HG02852 (cell line): Measurements from ENCODE around the gene RAP1GAP2.
"Not testable (repeated sequence)": the region's sequence is repeated elsewhere in the genome, so short reads cannot be mapped to it uniquely, and the experiment has no call there.

Experiments
- ATAC-seq: cut with Tn5 transposase; IDR thresholded peaks from one replicate; pipeline ENCODE4 v1.9.1; 2021; ENCODE audit warnings: mild to moderate bottlenecking, moderate library complexity; ENCODE audit not compliant: unreplicated experiment

RAP1GAP2 gene

GRCh38 chr17:2814049-2814448, 17.8 kb downstream of the RAP1GAP2 start:
- no peak for ATAC-seq

GRCh38 chr17:2814481-2815341, 18.5 kb downstream of the RAP1GAP2 start:
- ATAC-seq, result no peak

DNA sequence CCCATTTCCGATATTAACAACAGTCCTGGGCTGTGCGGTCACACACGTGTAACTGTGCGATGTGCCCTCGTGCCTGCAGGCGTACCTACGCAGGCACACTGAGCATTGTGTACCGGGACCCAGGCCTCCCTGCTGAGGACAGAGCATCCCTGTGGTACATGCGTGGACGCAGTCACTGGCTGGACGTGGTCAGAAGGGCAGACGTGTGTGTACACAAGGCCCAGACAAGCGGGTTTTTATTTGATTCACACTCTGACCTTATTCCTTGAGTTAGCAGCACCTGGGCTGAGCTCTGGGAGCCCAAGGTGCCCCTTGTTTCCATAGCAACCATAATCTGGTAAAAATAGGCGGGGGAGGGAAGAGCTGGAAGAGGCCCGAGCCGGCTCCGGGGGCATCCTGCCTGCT, 19.5 kb downstream of the RAP1GAP2 start:
- ATAC-seq, result no peak

- no peak for ATAC-seq
These were observed 20.4 kb downstream of the RAP1GAP2 start for GRCh38 chr17:2816688-2817087.

DNA sequence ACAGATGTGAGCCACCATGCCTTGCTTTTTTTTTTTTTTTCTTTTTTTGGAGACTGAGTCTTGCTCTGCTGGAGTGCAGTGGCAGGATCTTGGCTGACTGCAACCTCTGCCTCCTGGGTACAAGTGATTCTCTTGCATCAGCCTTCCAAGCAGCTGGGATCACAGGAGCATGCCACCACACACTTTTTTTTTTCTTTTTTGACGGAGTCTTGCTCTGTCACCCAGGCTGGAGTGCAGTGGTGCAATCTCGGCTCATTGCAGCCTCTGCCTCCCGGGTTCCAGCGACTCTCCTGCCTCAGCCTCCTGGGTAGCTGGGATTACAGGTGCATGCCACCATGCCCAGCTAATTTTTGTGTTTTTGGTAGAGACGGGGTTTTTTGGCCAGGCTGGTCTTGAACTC, 23.1 kb downstream of the RAP1GAP2 start:
- not testable (repeated sequence) for ATAC-seq

DNA sequence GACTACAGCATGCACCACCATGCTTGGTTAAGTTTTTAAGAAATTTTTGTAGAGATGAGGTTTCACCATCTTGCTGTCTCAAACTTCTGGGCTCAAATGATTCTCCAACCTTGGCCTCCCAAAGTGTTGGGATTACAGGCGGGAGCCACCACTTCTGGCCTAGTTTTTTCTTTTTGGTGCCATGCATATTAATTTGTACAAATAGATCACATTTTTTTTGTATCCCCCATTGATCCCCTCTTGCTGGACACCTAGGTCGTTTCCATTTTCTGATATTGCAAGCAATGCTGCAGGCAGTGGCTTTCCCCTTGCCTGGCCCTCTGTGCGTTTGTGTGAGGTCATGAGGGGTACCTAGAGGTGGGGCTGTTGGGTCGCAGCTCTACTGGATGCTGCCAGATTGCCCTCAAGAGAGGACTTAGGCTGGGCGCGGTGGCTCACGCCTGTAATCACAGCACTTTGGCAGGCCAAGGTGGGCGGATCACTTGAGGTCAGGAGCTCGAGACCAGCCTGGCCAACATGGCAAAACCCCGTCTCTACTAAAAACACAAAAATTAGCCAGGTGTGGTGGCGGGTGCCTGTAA, 23.8 kb downstream of the RAP1GAP2 start:
- no peak for ATAC-seq

DNA sequence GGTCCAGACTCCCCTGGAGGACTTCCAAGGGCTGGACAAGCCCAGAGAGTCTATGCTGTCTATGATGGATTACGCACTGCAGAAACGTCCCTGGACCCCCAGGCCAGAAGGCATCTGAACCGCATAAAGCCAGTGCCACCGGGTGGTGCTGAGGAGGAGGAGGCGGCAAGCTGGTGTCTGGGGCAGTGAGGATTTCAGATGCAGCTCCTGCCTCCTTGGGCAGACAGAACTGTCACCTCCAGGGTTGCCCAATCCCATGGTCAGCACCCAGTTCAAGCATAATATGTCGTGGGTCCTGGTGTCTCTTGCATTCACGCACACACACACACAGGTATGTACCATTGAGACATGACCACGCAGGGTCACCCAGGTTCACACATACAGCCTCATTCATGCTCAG, 25.6 kb downstream of the RAP1GAP2 start:
- no peak for ATAC-seq

DNA sequence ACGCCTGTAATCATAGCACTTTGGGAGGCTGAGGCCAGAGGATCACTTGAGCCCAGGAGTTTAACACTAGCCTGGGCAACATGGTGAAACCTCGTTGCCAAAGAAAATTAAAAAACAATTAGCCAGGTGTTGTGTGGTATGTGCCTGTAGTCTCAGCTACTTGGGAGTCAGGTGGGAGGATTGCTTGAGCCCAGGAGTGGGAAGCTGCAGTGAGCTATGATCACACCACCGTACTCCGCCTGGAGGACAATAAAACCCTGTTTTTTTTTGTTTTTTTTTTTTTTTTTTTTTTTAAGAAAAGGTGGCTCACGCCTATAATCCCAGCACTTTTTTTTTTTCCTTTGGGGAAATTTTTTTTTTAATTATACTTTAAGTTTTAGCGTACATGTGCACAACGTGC, 26.1 kb downstream of the RAP1GAP2 start:
- no peak for ATAC-seq

- ATAC-seq, result no peak
These were observed 29.2 kb downstream of the RAP1GAP2 start for GRCh38 chr17:2825253-2825970.

DNA sequence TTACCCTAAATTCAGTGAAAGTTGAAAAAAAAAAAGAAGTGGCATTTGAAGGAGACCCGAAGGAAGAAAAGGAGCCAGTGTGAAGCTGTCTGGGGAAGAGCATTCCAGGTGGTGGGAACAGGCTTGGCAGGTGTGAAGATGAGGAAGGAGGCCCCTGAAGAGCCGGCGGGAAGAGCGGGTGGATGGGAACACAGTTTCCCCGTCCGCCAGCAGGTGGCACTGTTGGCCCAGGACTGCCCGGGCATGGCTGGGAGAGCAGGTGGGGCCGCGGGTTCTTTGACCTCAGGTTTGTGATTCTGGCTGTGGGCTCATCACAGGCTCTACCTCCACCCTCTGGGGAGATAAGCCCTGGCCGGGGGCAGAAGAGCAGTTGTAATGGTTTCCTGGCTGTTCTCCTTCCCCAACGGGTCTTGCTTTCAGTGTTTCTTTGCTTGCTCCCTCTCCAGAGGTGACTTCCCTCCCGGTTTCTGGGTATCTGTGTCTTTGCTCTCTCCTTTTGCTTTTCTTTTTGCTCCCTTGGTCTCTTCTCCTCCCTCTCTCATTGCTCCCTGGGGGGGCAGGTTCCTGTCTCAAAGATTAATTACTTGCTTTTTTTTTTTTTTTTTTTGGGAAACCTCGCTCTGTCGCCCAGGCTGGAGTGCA, 32.3 kb downstream of the RAP1GAP2 start:
- ATAC-seq, result peak; percentile 52

- no peak for ATAC-seq
These were observed 34.4 kb downstream of the RAP1GAP2 start for GRCh38 chr17:2830678-2831077.

- ATAC-seq, result no peak
These were observed 39.5 kb downstream of the RAP1GAP2 start for GRCh38 chr17:2835780-2836179.

GRCh38 chr17:2837147-2837561, 40.9 kb downstream of the RAP1GAP2 start:
- no peak for ATAC-seq

- no peak for ATAC-seq
These were observed 45.4 kb downstream of the RAP1GAP2 start for GRCh38 chr17:2841606-2842005.

DNA sequence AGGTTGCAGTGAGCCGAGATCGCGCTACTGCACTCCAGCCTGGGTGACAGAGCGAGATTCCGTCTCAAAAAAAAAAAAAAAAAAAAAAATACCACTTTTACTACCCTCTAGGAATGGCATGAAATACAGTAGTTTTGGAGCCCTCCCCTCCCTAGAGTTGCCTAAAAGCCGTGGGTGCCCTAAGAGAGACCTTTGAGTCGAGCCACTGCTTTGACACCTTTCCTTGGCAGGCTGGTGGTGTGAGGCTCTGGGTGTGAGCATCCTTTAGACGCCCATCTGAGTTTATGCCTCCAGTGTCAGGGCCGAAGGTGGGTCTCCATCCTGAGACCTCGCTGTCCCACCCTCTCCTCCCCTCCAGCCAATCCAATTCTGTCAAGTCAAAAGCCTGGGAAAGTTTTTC, 46.2 kb downstream of the RAP1GAP2 start:
- ATAC-seq, result no peak

- no peak for ATAC-seq
These were observed 48.2 kb downstream of the RAP1GAP2 start for GRCh38 chr17:2844416-2844815.

GRCh38 chr17:2847381-2848333, 51.4 kb downstream of the RAP1GAP2 start:
- no peak for ATAC-seq

DNA sequence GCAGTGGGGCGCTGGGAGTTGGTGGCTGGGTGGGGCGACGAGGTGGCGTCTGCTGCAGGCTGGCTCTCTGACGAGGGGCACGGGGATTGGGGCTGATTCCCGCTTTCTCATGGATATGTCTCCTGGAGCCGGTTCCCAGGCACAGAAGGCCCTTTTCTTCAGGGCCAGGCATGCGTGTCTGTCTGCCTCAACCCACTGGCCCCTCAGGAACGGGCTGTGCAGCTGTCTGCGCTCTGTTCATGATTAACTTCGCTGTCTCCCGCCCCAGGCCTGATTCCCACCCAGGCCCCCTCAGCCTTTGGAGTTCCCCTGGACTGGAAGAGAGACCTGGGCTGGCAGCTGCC, 53.1 kb downstream of the RAP1GAP2 start:
- ATAC-seq, result no peak

DNA sequence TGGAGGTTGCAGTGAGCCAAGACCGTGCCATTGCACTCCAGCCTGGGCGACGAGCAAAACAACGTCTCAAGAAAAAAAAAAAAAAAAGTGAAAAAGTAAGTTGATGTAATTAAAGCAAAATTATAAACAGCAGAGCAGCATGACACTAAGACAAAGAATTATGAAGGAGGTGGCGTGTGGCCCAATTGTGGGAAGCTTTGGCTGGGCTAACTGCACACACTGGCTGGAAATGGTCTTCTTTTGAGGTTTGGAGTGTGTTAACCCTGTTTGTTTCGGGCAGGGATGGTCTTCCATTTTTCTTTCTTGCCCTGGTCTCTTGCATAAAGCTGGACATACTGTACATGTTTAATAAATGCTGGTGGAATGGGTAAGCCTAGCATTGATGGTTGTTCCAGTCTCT, 54.8 kb downstream of the RAP1GAP2 start:
- ATAC-seq, result no peak

- ATAC-seq, result no peak
These were observed 55.4 kb downstream of the RAP1GAP2 start for GRCh38 chr17:2851615-2852014.
